ENCODE data around the gene TBC1D10A.

TBC1D10A gene

DNA sequence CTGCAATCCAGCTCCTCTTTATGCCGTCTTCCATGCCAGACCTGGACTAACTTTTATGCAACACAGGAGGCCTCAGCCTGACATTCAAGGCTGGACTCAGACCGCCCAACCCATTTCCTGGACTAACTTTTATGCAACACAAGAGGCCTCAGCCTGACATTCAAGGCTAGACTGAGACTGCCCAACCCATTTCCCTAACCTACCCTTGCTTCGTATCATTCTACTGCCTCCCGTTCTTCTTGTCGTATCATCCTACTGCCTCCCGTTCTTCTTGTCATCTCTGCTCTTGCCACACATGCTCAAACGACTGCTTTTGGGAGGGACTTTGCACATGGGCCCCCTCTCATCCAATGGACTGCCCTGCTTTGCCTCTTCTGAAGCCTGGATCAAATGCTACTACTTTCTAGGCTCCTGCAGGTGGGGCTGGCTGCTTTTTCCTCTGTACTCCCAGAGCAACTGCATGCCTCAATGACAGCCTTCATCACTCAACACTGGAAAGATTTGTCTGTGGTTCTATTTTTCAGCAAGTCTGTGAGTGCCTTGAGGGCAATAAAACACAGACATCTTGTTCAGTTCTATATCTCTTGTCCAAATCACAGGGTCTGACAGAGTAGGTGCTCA, 7.8 kb downstream of the TBC1D10A start:
- DNase-seq (ENCODE audit: low read depth, low spot score): no peak
- H3K27ac ChIP-seq: no peak overlapping the region
- no peak overlapping the region for H3K9ac ChIP-seq (ENCODE audit: insufficient read length)
- TF ChIP-seq EZH2 (IDR thresholded peaks at IDR 0.05) (no peak), FOXP2 (optimal IDR thresholded peaks at IDR 0.05; ENCODE audit: control extremely low read depth, extremely low read length, insufficient read depth) (no peak), POLR2AphosphoS5 (IDR thresholded peaks at IDR 0.05; ENCODE audit: borderline replicate concordance, low read depth, low read length) (no peak)
- no peak overlapping the region for H3K4me3 ChIP-seq
- H3K36me3 ChIP-seq (ENCODE audit: insufficient read depth, low read length): no peaks in the 10 kb centered on the region
- no peaks in the 10 kb centered on the region for H3K9me3 ChIP-seq (ENCODE audit: low read depth, low read length)

- DNase-seq (ENCODE audit: low read depth, low spot score): no peak
- Histone ChIP-seq H3K9ac (ENCODE audit: insufficient read length) (no peak overlapping the region), H3K27ac (no peak overlapping the region), H3K9me3 (ENCODE audit: low read depth, low read length) (no peaks in the 10 kb centered on the region), H3K36me3 (ENCODE audit: insufficient read depth, low read length) (no peaks in the 10 kb centered on the region), H3K4me3 (no peak overlapping the region)
- TF ChIP-seq FOXP2 (optimal IDR thresholded peaks at IDR 0.05; ENCODE audit: control extremely low read depth, extremely low read length, insufficient read depth): no peak
- no peak for TF ChIP-seq EZH2 (IDR thresholded peaks at IDR 0.05)
- no peak for TF ChIP-seq POLR2AphosphoS5 (IDR thresholded peaks at IDR 0.05; ENCODE audit: borderline replicate concordance, low read depth, low read length)
Measured at GRCh38 chr22:30317778-30318177, 9.0 kb downstream of the TBC1D10A start.

DNA sequence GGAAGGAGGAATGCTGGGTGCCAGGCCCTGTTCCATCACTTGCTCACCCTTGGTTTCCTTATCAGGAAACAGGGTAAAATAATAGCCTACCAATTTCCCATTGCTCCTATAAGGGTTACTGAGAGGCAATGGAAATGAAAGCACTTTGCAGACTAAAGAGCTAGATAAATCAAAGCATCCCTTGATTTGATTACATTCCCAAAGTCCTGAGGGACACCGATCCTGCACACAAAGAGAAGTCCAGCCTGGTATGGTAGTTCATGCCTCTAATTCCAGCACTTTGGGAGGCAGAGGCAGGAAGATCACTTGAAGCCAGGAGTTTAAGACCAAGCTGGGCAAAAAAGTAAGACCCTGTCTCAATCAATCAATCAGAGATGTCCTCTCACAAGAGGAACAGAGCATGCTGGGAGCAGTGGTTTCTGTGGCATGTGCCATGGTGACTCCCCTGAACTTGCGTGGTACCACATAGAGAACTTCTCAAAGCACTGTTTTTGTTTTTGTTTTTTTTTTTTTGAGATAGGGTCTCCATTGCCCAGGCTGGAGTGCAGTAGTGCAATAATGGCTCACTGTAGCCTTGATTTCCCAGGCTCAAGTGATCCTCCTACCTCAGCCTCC, 10.7 kb downstream of the TBC1D10A start:
- no peak for DNase-seq (ENCODE audit: low read depth, low spot score)
- no peak overlapping the region for H3K4me3 ChIP-seq
- no peaks in the 10 kb centered on the region for H3K9me3 ChIP-seq (ENCODE audit: low read depth, low read length)
- TF ChIP-seq EZH2 (IDR thresholded peaks at IDR 0.05) (no peak), FOXP2 (optimal IDR thresholded peaks at IDR 0.05; ENCODE audit: control extremely low read depth, extremely low read length, insufficient read depth) (no peak), POLR2AphosphoS5 (IDR thresholded peaks at IDR 0.05; ENCODE audit: borderline replicate concordance, low read depth, low read length) (no peak)
- no peak overlapping the region for H3K9ac ChIP-seq (ENCODE audit: insufficient read length)
- no peaks in the 10 kb centered on the region for H3K36me3 ChIP-seq (ENCODE audit: insufficient read depth, low read length)
- H3K27ac ChIP-seq: no peak overlapping the region

- no peak overlapping the region for H3K4me3 ChIP-seq
- no peak for DNase-seq (ENCODE audit: low read depth, low spot score)
- TF ChIP-seq FOXP2 (optimal IDR thresholded peaks at IDR 0.05; ENCODE audit: control extremely low read depth, extremely low read length, insufficient read depth): no peak
- no peak for TF ChIP-seq POLR2AphosphoS5 (IDR thresholded peaks at IDR 0.05; ENCODE audit: borderline replicate concordance, low read depth, low read length)
- TF ChIP-seq EZH2 (IDR thresholded peaks at IDR 0.05): no peak
- H3K9me3 ChIP-seq (ENCODE audit: low read depth, low read length): no peaks in the 10 kb centered on the region
- no peak overlapping the region for H3K27ac ChIP-seq
- H3K9ac ChIP-seq (ENCODE audit: insufficient read length): no peak overlapping the region
- no peaks in the 10 kb centered on the region for H3K36me3 ChIP-seq (ENCODE audit: insufficient read depth, low read length)
Measured at GRCh38 chr22:30314915-30315314, 11.8 kb downstream of the TBC1D10A start.

DNA sequence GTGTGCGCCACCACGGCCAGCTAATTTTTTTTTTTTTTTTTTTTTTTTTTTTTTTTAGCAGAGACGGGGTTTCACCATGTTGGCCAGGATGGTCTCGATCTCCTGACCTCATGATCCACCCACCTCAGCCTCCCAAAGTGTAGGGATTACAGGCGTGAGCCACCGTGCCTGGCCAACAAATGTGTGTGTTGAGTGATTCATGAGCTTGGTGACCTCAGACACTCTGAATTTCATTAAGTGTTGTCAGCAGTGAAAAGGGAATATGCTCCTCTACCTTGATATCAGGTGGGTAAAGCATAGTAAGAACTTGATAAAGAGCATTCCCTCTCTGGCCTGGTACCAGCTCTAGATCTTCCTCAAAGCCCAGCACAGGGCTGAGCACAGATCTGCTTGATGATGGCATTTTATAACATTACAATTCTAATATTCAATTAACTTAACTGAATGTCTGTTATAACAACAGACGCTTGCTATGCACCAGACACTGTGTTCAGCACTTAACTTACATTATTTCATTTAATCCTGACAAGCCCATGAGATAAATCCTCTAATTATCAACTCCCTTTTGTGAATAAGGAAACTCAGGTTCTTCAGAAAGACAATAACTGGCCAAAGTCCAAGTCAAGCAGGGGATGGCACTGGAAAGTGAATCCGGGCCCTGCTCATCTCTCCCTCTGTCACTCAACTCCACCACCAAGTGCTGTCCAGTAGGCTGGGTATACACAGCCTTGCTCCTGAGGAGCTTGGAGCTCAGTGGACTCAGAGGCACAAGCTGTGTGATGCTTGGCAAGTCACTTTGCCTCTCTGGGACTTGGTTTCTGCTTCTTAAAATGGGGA, 13.0 kb downstream of the TBC1D10A start:
- Histone ChIP-seq H3K9me3 (ENCODE audit: low read depth, low read length) (no peaks in the 10 kb centered on the region), H3K4me3 (no peak overlapping the region), H3K9ac (ENCODE audit: insufficient read length) (no peak overlapping the region), H3K36me3 (ENCODE audit: insufficient read depth, low read length) (no peaks in the 10 kb centered on the region), H3K27ac (no peak overlapping the region)
- no peak for DNase-seq (ENCODE audit: low read depth, low spot score)
- TF ChIP-seq POLR2AphosphoS5 (IDR thresholded peaks at IDR 0.05; ENCODE audit: borderline replicate concordance, low read depth, low read length) (no peak), EZH2 (IDR thresholded peaks at IDR 0.05) (no peak), FOXP2 (optimal IDR thresholded peaks at IDR 0.05; ENCODE audit: control extremely low read depth, extremely low read length, insufficient read depth) (no peak)

DNA sequence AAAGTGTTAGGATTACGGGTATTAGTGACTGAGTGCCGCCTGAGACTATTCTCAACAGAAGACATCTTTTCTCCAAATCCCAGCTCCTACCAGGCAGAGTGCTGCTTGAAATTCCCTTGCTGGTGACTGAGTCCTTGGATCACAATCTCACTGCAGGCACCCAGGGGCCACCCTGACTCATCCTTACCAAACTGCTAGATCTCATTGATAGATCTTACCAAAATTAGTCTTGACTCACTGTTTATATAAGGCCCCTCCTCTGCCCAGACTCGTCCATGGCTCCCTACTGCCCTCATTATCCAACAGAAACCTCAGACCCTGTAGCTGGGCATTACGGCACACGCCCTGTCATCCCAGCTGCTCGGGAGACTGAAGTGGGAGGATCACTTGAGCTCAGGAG, 14.7 kb downstream of the TBC1D10A start:
- Histone ChIP-seq H3K9me3 (ENCODE audit: low read depth, low read length) (no peaks in the 10 kb centered on the region), H3K36me3 (ENCODE audit: insufficient read depth, low read length) (no peaks in the 10 kb centered on the region), H3K9ac (ENCODE audit: insufficient read length) (no peak overlapping the region), H3K27ac (no peak overlapping the region), H3K4me3 (no peak overlapping the region)
- DNase-seq (ENCODE audit: low read depth, low spot score): no peak
- TF ChIP-seq FOXP2 (optimal IDR thresholded peaks at IDR 0.05; ENCODE audit: control extremely low read depth, extremely low read length, insufficient read depth): no peak
- TF ChIP-seq POLR2AphosphoS5 (IDR thresholded peaks at IDR 0.05; ENCODE audit: borderline replicate concordance, low read depth, low read length): no peak
- TF ChIP-seq EZH2 (IDR thresholded peaks at IDR 0.05): no peak

- H3K9ac ChIP-seq (ENCODE audit: insufficient read length): no peak overlapping the region
Measured at GRCh38 chr22:30310881-30311771, 15.6 kb downstream of the TBC1D10A start.

More at GRCh38 chr22:30310881-30311771, 15.6 kb downstream of the TBC1D10A start:
- H3K9me3 ChIP-seq (ENCODE audit: low read depth, low read length): no peaks in the 10 kb centered on the region
- H3K36me3 ChIP-seq (ENCODE audit: insufficient read depth, low read length): no peaks in the 10 kb centered on the region
- TF ChIP-seq POLR2AphosphoS5 (IDR thresholded peaks at IDR 0.05; ENCODE audit: borderline replicate concordance, low read depth, low read length) (no peak), EZH2 (IDR thresholded peaks at IDR 0.05) (no peak), FOXP2 (optimal IDR thresholded peaks at IDR 0.05; ENCODE audit: control extremely low read depth, extremely low read length, insufficient read depth) (no peak)
- H3K27ac ChIP-seq: no peak overlapping the region
- H3K4me3 ChIP-seq: no peak overlapping the region
- DNase-seq (ENCODE audit: low read depth, low spot score): no peak
